H4 (cell line): ENCODE measurements around the gene HDAC11. TPM values are rescaled to one million over a fixed set of nuclear protein-coding genes. Genes with fewer than 3 reads are reported as not detected.
A peak's percentile ranks its signal among the peaks of the same experiment; 100 is the strongest.
"Not testable (repeated sequence)": the region's sequence is repeated elsewhere in the genome, so short reads cannot be mapped to it uniquely, and the experiment has no call there.

ENCODE experiments used
- DNase-seq: peaks from one replicate; pipeline ENCODE4 v3.0.0-alpha.2; 2015; ENCODE audit warnings: low spot score
- total RNA-seq: library from RNA; depleted of rRNA; stranded (reverse); fragments of >200 nt; shearing (Covaris generic); gene quantifications from 2 replicates; pipeline ENCODE4 v1.2.3, GENCODE V29; 2014

The HDAC11 gene
- total RNA-seq, 1 experiment from 2014 or later, result 9.4 TPM

DNA sequence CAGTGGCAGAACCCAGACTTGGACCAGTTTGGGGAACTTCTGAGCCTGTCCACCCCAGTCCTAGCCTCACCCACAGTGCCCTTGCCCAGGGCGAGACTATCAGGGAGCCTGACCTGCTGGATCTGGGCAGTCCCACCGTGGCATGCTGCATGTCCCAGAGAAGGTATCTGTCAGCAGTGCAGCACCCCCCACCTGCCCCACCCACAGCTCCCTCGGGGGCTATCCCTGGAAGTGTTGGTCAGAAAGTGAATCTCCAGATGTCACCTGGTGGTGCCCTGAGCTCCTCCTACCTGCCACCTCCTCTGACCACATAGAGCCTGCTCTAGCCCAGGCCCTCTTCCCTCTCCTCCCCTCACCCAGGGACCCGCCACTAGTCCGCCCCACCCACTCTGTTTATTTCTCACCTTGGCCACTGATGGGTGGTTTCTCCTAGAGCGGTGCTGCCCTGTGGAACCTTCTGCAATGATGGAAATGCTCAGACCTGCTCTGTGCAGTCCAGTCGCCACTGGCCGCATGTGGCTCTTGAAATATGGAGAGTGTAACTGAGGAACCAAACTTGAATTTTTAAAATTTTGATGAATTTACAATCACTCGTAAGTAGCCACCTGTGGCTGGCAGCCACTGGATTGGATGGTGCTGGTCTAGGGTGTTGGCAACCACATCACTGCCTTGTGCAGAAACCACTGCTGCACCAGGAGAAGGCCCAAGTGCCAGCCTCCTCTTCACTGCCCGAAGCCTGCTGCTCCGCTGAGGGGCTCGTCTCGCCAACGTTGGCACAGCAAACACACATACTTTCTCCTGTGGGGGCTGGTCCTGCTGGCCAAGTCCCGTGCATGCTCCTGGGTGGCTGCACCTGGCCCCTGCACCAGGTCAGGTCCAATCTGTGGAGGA is 13.1 kb downstream of the HDAC11 start:
- DNase-seq, result no peak

DNA sequence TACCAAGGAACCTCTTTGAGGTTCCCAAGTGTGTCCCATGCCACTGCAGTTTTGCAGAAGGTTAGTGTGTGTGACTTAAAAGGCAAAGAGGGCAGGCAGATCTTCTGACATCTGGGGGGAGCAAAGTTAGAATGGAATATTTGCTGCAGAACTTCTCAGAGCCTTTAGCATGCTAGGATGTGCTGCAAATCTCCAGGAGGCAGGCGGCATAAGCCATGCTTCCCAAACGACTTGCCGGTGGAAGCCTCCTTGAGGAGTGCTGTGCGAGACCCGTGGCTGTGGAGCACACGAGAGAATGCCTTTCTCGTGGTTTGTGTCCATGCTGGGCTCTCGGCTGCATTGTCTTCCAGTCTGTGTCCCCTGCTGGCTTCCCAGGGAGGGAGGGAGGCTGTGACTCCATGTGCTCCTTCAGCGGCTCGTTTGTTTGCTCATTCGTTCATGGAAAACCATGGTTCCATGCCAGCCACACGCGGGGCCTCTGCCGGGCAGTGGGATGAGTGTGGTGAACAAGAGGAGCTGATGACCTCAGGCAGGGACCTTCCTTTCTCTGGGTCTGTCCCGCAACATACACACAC is 13.8 kb downstream of the HDAC11 start:
- DNase-seq, result no peak

DNA sequence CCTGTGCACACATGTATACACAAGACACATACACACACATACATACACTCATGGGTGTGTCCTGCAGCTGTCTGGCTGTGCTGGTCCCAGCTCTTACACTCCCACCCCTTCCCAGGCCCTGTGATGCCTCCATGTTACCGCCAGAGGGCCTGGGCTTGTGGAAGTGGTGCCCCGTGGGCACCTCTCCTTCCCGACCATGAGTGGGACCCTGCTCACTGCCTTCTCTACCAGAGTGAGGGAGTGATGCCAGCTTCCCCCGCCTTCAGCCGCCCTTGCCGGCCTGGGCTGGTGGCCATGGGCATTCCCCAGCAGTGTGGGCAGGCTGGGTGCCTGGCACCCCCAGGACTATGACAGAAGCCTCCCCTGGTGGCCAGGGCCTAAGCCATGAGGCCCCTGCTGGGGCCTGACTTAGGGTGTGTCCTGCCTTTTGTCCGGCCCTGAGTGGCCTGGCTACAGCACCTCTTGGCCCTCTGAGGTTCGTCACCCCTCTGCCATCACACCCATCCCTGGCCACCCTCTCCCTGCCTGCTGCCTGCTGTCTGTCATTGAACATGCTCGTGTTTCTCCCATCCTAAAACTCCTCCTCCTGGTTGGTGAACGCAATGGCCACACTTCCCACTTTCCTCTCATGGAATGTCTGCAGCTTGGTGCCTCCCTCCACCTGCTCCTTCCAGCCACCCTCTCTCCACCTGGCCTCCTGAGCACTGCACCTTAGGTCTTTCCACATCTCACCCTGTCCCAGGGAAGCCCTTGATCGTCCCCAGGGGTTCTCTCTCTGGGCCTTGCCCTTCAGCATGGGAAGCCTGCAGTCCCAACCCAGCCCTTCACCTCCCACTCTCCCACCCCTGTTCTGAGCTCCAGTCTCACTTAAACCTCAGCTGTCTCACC is 14.6 kb downstream of the HDAC11 start:
- no peak for DNase-seq

DNA sequence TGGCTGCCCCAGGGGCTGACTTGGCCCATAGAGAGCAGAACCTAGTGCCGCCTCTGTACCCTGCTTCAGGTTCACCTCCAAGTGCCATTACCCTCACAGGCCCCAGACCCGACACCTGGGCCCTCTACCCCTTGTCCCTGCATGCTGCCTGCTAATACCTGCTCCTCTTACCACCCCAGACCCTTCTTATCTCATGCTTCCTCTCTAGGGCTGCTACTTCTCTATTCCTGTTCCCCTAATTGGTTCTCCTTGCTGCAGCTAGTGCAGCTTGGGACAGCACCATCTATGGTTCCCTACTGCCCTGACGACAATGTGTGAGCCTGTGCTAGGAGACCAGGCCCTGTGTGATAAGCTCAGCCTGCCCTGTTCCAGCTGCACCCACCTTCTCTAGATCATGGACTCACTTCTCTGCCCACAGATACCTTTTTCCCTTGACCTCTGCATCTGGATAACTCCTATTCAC is 15.3 kb downstream of the HDAC11 start:
- DNase-seq, result no peak

DNA sequence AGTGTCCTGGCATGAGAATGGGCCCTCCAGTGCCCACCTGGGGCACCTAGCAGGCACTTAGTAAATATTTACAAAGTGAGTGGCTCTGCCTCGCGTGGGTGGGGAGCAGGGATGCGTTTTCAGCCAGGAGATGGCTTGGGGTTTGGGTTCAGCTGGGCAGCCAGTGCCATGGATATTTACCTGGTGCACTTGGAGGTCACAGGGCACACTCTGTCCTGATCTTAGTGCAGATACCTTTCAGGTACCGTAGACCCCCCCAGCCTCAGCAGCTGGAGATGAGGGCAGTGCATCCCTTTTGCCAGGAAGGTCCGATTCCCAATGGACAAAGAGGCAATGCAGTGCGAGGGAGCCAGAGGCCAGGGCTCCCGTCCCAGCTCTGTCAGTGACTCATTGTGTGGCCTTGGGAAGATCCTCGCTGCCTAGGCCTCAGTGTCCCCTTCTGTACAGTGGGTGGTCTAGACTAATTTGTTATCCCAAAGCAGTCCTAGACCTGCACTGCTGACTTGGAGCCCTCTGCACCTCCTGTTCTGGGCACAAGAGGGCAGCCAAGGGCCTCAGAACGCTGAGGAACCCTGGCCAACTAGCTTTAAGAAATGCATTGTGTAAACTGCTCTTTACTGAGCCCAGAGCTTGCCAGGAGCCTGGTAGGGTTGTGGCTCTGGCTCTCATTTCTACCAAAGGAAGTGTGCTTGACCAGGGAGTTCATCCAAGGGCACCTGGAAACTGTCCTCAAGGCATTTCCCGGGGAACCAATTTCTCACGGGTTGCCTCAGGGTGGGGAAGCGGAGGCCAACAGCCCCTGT is 16.0 kb downstream of the HDAC11 start:
- DNase-seq, result peak; percentile 85

DNA sequence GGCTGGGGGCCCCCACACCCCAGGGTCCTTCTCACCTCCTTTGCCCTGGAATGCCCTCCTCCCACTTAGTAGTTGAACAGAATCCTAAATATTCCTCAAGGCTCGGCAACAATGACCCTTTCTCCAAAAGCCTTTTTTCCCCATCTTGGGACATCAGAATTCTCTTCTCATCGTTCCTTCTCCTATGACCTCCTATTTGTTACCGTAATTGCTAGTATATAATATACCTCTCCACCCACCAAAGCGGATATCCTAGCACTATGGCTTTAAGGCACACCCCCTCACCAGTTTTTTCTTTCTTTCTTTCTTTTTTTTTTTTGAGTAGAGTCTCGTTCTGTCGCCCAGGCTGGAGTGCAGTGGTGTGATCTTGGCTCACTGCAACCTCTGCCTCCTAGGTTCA is 16.8 kb downstream of the HDAC11 start:
- no peak for DNase-seq

DNA sequence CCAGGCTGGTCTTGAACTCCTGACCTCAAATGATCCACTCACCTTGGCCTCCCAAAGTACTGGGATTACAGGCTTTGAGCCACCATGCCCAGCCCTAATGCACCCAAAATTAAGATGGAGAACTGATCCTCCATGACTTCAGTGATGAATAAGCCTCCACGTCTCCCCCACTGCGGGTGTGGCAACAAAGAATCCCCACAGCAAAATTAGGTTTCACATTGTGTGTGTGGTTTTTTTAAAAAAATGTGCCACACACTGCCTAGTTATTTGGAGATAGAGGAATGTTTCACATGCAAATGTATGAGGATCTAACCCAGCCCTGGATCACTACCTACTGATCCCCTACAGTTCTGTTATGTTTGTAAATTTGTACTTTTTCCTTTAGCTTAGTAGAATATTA is 17.3 kb downstream of the HDAC11 start:
- DNase-seq, result no peak

DNA sequence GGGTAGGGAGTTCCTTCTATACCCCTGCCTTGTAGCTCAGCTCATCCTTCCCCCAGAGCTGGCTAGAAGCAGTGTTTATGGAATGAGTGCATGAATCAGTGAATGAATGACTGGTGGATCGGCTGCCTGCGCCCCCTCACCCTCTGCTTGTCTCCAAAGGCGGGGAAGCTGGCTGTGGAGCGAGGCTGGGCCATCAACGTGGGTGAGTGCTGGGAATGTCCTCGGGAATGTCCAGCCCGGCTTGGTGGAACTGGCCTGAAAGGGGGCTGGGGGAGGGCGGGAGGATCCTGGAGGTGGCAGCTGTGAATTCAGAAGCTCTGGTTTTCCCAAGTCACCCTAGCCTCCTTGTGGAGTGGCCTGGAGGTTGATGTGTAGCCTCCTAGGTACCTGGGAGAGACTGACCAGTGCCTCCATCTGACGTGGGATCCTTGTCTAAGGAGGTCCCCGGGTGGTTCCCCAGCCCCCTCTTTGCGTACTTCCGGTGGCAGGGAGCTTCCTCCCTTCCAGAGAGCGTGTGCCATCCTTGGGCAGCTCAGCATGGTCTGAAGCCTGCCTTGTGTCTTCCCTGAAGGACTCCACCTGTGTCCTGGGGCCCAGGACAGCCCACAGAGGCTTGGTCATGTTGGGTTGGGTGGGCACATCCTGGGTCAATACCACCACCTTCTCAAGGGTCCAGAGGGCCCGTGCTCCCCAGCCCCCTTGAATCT is 18.4 kb downstream of the HDAC11 start:
- no peak for DNase-seq

DNA sequence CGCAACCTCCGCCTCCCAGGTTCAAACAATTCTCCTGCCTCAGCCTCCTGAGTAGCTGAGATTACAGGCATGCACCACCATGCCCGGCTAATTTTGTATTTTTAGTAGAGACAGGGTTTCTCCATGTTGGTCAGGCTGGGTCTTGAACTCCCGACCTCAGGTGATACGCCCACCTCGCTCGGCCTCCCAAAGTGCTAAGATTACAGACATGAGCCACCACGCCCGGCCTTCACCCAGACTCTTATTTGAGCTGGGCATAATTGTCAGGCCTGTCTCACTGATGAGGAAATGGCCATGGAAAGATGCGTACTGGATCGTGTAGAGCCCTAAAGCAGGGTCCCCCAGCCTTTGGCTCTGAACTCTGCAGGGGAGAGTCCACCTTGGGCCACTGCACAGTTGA is 19.1 kb downstream of the HDAC11 start:
- not testable (repeated sequence) for DNase-seq

DNA sequence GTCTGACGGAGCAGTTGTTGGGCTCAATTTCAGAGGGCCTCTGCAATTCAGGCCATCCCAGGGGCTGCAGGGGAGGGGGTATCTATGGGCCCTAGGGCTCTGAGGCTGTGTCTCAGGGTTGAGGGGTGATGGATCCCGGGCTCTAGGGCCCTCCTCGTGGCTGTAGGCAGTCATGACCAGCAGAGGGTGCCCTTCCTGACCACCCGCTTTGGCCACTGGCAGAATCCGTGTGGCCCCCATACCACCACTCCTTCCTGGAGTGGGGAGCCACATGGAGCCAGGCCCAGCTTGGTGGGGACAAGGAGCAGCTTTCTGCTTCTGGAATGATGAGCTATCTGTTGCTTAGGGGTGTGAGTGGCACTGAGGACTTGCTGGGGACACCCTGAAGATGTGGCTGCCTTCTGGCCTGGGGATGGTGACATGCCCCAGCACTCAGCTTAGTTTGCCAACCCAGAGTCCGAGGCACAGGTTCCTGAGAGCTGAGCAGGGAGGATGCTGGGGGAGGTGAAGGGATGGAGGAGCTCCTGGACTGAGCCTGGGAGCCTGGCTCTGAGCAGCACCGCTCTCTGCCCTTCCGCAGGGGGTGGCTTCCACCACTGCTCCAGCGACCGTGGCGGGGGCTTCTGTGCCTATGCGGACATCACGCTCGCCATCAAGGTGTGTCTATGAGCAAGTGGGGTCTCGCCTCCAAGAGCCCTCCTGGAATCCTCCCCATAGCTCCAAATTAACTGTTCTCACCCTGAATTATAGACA is 20.2 kb downstream of the HDAC11 start:
- DNase-seq, result no peak

DNA sequence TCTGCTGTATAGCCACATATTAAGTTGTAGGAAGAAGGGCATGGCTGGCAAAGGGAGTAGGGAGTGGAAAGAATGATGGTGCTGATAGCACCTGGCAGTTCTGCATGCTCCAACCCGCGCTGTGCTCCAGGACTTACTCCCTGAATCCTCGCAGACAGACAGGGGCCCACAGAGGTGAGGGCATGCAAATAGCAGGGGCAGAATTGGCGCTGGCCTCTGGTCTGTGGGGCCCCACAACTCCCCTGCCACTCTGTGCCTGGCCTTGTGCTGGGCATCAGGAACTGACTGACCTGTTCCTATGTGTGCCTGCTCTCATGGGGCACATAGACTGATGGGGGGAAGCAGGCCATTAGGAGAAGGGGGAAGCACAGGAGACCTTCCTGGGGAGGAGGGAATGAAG is 20.9 kb downstream of the HDAC11 start:
- DNase-seq, result no peak

DNA sequence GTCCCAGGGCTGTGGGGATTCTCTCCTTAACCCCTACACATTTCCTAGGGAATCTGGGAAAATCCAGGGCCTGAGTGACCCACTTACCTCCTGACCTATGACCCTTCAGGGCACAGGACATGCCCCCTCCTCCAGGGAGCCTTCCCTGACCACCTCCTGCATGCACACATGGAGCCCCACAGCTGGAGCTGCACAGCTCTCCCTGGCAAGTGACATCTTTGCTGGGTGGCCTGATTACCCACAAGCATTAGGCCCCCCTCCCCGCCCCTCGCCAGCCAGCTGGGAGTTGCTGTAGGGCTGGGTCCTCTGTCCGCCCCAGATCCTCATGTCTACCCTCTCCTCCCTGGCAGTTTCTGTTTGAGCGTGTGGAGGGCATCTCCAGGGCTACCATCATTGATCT is 21.4 kb downstream of the HDAC11 start:
- DNase-seq, result no peak

DNA sequence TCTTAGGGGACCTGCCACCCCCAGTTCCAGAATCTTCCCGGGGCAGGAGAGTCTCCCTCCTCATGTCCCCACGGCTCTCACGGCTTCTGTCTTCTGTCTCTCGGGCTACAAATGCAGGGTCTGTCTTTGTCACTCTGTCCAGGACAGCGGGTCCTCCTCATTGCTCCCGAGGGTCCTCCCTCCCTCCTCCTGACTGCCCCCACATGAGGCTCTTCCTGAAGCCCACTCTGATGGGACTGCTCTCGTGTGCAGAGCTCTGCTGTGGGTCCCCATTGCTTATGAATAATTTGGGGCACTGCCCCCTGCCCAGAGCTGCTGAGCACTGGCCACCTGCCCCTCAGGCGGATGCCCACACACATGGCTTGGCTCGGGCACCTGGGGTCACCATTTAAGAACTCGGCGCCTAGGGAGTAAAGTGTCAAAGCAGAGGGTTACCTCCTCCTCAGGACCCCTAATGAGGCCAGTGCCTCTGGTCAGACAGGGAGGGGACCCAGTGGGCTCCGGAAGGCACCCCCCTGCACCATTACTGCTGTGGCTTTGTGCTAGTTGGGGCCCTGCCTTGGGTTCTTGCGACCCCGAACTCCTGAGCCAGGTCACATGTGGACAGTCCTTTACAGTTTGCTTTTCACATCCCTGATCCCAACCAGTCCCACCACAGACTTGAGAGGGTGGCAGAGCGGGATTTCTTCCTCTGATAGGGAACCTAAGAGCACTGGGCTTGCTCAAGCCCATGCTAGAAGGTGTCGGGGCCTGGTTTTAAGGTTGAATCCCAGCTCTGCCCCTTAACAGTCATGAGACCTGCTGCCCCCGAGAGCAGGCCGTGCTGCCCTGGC is 22.1 kb downstream of the HDAC11 start:
- no peak for DNase-seq

DNA sequence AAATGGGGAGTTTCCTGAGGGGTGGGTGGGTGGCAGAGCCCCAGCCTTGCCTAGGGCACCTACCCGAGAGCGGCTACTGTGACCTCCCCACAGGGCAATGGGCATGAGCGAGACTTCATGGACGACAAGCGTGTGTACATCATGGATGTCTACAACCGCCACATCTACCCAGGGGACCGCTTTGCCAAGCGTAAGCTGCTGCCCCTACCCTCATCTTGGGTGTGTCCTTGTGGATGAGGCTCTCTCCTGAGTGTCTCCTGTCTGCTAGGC is 22.6 kb downstream of the HDAC11 start:
- DNase-seq, result no peak

DNA sequence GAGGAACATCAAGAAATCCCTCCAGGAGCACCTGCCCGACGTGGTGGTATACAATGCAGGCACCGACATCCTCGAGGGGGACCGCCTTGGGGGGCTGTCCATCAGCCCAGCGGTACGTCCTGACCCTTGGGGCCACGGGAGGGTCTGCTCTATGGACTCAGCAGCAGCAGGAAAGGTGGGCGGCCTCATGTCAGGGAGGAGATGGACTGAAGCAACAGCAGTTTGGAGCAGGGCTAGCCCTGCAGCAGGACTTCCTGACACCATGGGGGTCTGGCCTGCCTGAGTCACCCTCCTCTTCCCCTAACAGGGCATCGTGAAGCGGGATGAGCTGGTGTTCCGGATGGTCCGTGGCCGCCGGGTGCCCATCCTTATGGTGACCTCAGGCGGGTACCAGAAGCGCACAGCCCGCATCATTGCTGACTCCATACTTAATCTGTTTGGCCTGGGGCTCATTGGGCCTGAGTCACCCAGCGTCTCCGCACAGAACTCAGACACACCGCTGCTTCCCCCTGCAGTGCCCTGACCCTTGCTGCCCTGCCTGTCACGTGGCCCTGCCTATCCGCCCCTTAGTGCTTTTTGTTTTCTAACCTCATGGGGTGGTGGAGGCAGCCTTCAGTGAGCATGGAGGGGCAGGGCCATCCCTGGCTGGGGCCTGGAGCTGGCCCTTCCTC is 24.2 kb downstream of the HDAC11 start:
- peak; percentile 64 for DNase-seq

DNA sequence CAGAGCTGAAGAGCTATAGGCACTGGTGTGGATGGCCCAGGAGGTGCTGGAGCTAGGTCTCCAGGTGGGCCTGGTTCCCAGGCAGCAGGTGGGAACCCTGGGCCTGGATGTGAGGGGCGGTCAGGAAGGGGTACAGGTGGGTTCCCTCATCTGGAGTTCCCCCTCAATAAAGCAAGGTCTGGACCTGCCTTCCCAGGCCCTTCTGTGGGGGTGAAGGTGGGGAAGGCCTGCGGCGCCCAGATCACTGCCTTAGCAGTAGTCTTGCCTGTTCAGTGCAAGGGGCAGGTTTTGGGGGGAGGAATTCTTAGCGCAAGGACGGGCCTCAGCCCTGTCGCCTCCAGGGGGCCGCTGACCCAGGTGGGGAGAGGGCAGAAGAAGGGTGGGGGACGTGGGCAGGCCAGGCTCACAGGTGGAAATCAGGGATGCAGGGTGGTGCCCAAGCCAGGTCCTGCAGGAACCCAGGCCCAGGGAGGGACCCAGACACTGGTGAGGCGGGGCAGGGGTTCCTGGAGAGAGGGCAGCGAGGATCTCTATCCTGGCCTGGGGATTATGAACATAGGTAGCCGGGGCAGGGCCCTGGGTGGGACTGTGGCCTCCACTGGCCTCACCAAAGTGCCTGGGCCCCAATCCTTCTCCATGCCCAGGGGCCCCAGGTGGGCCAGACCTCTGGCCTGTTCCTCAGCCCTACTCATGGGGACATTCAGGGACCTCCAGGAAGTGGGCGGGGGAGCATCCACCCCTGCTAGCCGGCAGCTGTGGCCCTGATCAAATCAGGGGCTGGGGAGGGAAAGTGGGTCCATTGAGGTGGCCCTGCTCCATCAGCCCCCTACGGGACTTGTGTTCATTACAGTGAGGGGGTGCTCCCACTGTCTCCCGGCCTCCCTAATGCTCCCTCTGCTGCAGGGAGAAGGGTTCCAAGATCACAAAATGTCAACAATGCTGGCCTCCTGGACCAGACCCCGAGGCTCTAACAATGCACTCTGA is 25.3 kb downstream of the HDAC11 start:
- DNase-seq, result no peak

DNA sequence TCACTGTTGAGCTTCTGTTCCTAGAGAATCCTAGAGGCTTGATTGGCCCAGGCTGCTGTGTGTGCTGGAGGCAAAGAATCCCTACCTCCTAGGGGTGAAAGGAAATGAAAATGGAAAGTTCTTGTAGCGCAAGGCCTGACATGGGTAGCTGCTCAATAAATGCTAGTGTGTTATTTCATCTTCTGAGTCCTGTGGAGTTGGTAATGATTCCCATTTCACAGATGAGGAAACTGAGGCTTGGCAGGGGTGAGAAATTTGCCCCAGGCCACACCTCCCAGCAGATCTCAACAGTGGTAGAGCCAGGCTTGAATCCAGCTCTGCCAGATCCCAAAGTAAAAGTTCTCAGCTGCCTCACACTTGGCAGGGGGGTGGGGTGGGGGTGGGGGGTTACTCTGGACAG is 26.1 kb downstream of the HDAC11 start:
- DNase-seq, result no peak

DNA sequence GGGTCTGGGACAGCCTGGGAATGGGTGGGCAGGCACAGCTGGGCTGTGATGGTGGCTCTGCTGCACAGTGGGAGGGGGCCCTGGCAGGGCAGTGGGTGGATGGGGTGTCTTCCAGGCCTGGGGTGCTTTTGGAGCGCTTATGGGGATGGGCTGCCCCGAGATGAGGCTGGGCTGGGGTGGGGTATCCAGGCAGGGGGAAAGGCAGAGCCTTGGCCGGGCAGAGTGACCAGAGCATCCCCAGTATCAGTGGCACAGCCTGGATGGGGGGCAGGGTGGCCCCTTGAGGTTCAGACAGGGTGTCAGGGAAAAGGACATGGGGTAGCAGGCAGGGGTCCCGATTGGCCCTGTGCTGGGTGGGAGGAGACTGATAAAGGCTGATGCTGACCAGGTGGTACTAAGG is 26.6 kb downstream of the HDAC11 start:
- no peak for DNase-seq
